ENCODE results near the gene PRCD.

Gene PRCD

GRCh38 chr17:76539631-76540271 lies at the start of gene PRCD:
Gene PRCD, plus strand, starts transcription at chr17:76540044. Its CDS starts 98 bp downstream, at chr17:76540142.
- no peak for DNase-seq

- DNase-seq, result no peak
These were observed 49.6 kb upstream of the PRCD start for GRCh38 chr17:76490112-76490710.

- no peak for DNase-seq
These were observed 48.3 kb upstream of the PRCD start for GRCh38 chr17:76491271-76492122.

- no peak for DNase-seq
These were observed 47.5 kb upstream of the PRCD start for GRCh38 chr17:76492123-76492988.

GRCh38 chr17:76492989-76493501 lies 46.8 kb upstream of the PRCD start:
- peak; percentile 43 for DNase-seq

GRCh38 chr17:76493505-76494167 lies 46.2 kb upstream of the PRCD start:
- no peak for DNase-seq

GRCh38 chr17:76495663-76496400 lies 44.0 kb upstream of the PRCD start:
- DNase-seq, result no peak

- no peak for DNase-seq
These were observed 43.4 kb upstream of the PRCD start for GRCh38 chr17:76496464-76496863.

- no peak for DNase-seq
These were observed 42.2 kb upstream of the PRCD start for GRCh38 chr17:76497699-76497978.

- DNase-seq, result no peak
These were observed 41.6 kb upstream of the PRCD start for GRCh38 chr17:76497979-76498875.

- DNase-seq, result no peak
These were observed 41.0 kb upstream of the PRCD start for GRCh38 chr17:76498876-76499251.

GRCh38 chr17:76499267-76499667 lies 40.6 kb upstream of the PRCD start:
- no peak for DNase-seq

- DNase-seq, result no peak
These were observed 39.6 kb upstream of the PRCD start for GRCh38 chr17:76500074-76500746.

- DNase-seq, result no peak
These were observed 39.2 kb upstream of the PRCD start for GRCh38 chr17:76500747-76501017.

GRCh38 chr17:76501018-76501826 lies 38.6 kb upstream of the PRCD start, which contains the start of gene RHBDF2:
Gene RHBDF2, minus strand, starts transcription at chr17:76501423. Its CDS starts 19,899 bp downstream, at chr17:76481524.
- peak; percentile 96 for DNase-seq

- no peak for DNase-seq
These were observed 38.0 kb upstream of the PRCD start for GRCh38 chr17:76501827-76502307.

GRCh38 chr17:76502341-76503211 lies 37.3 kb upstream of the PRCD start:
- DNase-seq, result no peak

- DNase-seq, result no peak
These were observed 35.7 kb upstream of the PRCD start for GRCh38 chr17:76504117-76504516.
